ENCODE results near the gene BANP. TPM values are rescaled to one million over a fixed set of nuclear protein-coding genes. Genes with fewer than 3 reads are reported as not detected.
"Not testable (repeated sequence)": the region's sequence is repeated elsewhere in the genome, so short reads cannot be mapped to it uniquely, and the experiment has no call there.

BANP gene
- total and polyA plus RNA-seq, 4 donors: 10.3 to 56.6 (median 20.1) TPM

- no peak overlapping the region for H3K9ac ChIP-seq (ENCODE audit: insufficient read depth in 1 of 2, low read length in 2 of 2)
- no peaks in the 10 kb centered on the region for H3K9me3 ChIP-seq (ENCODE audit: control insufficient read depth in 4 of 4, insufficient read depth in 3 of 4, low read length in 3 of 4)
- H3K36me3 ChIP-seq (ENCODE audit: control insufficient read depth in 4 of 4, insufficient read depth in 4 of 4, low read length in 4 of 4): peaks cover 0 to 19% (median 1%) of the 10 kb centered on the region in 4 donors
- 95 to 98% methylated on average over 23 of the region's 23 CpGs for WGBS, 2 donors
- DNase-seq (no peak), ATAC-seq (ENCODE audit: insufficient read depth, low FRiP score) (no peak)
- no peaks in the 10 kb centered on the region for H3K27me3 ChIP-seq (ENCODE audit: control insufficient read depth in 3 of 3, insufficient read depth in 3 of 3, low read length in 2 of 3)
- TF ChIP-seq CTCF (IDR thresholded peaks at IDR 0.05; ENCODE audit: control extremely low read depth, extremely low read depth): no peak
- no peak overlapping the region for H3K4me3 ChIP-seq
- peaks cover 0 to 3% (median 0%) of the 10 kb centered on the region in 5 donors for H3K4me1 ChIP-seq (ENCODE audit: control insufficient read depth in 5 of 5, insufficient read depth in 5 of 5, low read length in 5 of 5)
- H3K27ac ChIP-seq (ENCODE audit: low read depth in 1 of 2, low read length in 1 of 2): no peak overlapping the region
These were observed 68.7 kb downstream of the BANP start for GRCh38 chr16:88019821-88020515.

- Histone ChIP-seq H3K9ac (ENCODE audit: insufficient read depth in 1 of 2, low read length in 2 of 2) (no peak overlapping the region), H3K9me3 (ENCODE audit: control insufficient read depth in 4 of 4, insufficient read depth in 3 of 4, low read length in 3 of 4) (no peaks in the 10 kb centered on the region), H3K27ac (ENCODE audit: low read depth in 1 of 2, low read length in 1 of 2) (no peak overlapping the region), H3K4me3 (no peak overlapping the region), H3K27me3 (ENCODE audit: control insufficient read depth in 3 of 3, insufficient read depth in 3 of 3, low read length in 2 of 3) (no peaks in the 10 kb centered on the region), H3K4me1 (ENCODE audit: control insufficient read depth in 5 of 5, insufficient read depth in 5 of 5, low read length in 5 of 5) (peaks cover 0 to 5% (median 2%) of the 10 kb centered on the region in 5 donors), H3K36me3 (ENCODE audit: control insufficient read depth in 4 of 4, insufficient read depth in 4 of 4, low read length in 4 of 4) (peaks cover 0 to 19% (median 1%) of the 10 kb centered on the region in 4 donors)
- ATAC-seq (ENCODE audit: insufficient read depth, low FRiP score) (no peak), DNase-seq (no peak)
- no peak for TF ChIP-seq CTCF (IDR thresholded peaks at IDR 0.05; ENCODE audit: control extremely low read depth, extremely low read depth)
- WGBS, 2 donors: 96 to 98% methylated on average over 10 of the region's 10 CpGs
These were observed 69.3 kb downstream of the BANP start for GRCh38 chr16:88020516-88020885.

- H3K27ac ChIP-seq (ENCODE audit: low read depth in 1 of 2, low read length in 1 of 2); H3K9me3 ChIP-seq (ENCODE audit: control insufficient read depth in 4 of 4, insufficient read depth in 3 of 4, low read length in 3 of 4); H3K27me3 ChIP-seq (ENCODE audit: control insufficient read depth in 3 of 3, insufficient read depth in 3 of 3, low read length in 2 of 3); H3K4me3 ChIP-seq; H3K4me1 ChIP-seq (ENCODE audit: control insufficient read depth in 5 of 5, insufficient read depth in 5 of 5, low read length in 5 of 5); DNase-seq; H3K9ac ChIP-seq (ENCODE audit: insufficient read depth in 1 of 2, low read length in 2 of 2); ATAC-seq (ENCODE audit: insufficient read depth, low FRiP score): not testable (repeated sequence)
- peaks cover 0 to 19% (median 1%) of the 10 kb centered on the region in 4 donors for H3K36me3 ChIP-seq (ENCODE audit: control insufficient read depth in 4 of 4, insufficient read depth in 4 of 4, low read length in 4 of 4)
- whole genome bisulfite sequencing, 2 donors: 94% methylated on average over 26 of the region's 26 CpGs
These were observed 70.1 kb downstream of the BANP start for GRCh38 chr16:88021041-88021970.

Measured in lung (tissue), 12 donors.